GM12892 (cell line): ENCODE measurements around the gene FGFR2.

ENCODE experiments used
- POLR2A ChIP-seq: IDR thresholded peaks from 2 replicates; pipeline ENCODE4 v1.6.1; 2011; ENCODE audit warnings: low read depth, low read length, control low read depth
- POLR2AphosphoS5 ChIP-seq: IDR thresholded peaks from 2 replicates; pipeline ENCODE4 v1.6.1; 2011; ENCODE audit warnings: low read depth, low read length, control low read depth
- TAF1 ChIP-seq: IDR thresholded peaks from 2 replicates; pipeline ENCODE4 v1.6.1; 2011; ENCODE audit warnings: low read depth, mild to moderate bottlenecking, control low read depth, low read length, borderline replicate concordance

DNA sequence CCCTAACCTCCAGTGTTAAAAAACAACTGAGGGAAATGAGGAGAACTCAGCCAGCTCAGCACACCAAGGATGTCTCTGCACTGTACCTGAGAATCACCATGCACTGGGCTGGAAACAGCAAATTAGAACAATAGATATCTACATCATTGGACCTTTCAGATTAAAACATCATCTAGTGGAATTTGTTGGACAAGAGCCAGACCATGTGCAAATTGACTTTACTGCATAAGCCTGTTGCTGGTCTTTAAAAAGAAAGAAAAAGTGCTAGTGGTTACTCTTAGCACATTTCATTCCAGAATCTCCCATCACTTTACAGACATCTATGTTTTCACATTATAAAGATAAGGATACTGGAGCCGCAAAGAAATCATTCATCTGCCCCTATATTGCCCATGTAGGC, 75.4 kb downstream of the FGFR2 start:
- TF ChIP-seq POLR2AphosphoS5 (no peak), TAF1 (no peak), POLR2A (no peak)
